ENCODE data around the gene RAB1B.

RAB1B gene

DNA sequence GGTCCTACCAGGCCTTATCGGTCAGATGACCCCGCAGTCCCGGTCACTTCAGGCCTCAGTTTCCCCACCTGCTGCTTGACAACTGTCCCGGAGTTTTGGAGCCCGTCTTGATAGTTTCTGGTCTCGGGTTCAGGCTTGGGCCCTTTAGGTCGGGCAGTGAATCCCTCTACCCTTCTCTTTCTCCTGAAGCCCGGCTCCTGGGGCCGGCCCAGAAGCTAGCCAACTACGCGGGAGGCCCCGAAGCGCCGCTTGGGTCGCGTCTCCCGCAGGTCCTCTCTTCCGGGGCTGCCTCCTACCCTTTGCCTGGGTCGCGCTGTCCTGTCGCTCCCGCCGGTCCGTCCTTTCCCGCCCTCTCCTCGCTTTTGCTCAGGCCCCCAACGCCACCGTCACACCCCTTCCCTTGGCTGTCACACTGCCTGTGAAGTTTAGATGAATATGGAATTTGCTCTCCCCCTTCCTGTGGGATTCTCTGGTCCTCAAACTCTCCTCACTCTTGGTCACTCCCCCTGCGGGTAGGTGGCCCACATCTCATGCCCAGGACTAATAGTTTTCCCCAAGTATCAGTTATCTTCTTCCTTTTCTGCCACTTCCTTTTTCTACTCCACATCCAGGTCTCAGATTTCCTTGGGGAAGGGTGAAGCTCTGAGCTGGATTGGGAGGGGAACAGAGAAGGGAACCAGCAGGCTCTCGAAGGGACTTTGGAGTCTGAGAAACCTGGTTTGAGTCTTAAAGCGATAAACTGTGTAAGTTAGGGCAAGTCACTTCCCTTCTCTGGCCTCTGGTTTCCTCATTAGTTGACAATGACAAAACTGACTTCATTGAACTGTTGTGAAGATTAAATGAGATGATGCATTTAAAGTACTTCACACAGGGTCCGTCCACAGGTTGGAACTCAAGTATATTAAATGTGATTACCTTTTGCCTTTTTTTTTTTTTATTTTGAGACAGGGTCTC lies 790 bp downstream of the RAB1B start:
- peaks cover 5% of the 10 kb centered on the region for H4K20me1 ChIP-seq (ENCODE audit: control insufficient read depth, insufficient read depth, low read depth, low read length)
- H3K79me2 ChIP-seq (ENCODE audit: control insufficient read depth, low read length): peaks cover 26% of the 10 kb centered on the region
- H3F3A ChIP-seq (ENCODE audit: control insufficient read depth, insufficient read depth): peaks cover 5% of the 10 kb centered on the region
- TF ChIP-seq EZH2phosphoT487 (IDR thresholded peaks at IDR 0.05; ENCODE audit: borderline replicate concordance, low read length): no peak
- TF ChIP-seq, protein P1, sequence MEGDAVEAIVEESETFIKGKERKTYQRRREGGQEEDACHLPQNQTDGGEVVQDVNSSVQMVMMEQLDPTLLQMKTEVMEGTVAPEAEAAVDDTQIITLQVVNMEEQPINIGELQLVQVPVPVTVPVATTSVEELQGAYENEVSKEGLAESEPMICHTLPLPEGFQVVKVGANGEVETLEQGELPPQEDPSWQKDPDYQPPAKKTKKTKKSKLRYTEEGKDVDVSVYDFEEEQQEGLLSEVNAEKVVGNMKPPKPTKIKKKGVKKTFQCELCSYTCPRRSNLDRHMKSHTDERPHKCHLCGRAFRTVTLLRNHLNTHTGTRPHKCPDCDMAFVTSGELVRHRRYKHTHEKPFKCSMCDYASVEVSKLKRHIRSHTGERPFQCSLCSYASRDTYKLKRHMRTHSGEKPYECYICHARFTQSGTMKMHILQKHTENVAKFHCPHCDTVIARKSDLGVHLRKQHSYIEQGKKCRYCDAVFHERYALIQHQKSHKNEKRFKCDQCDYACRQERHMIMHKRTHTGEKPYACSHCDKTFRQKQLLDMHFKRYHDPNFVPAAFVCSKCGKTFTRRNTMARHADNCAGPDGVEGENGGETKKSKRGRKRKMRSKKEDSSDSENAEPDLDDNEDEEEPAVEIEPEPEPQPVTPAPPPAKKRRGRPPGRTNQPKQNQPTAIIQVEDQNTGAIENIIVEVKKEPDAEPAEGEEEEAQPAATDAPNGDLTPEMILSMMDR (IDR thresholded peaks at IDR 0.05; ENCODE audit: low read depth, low read length, poor library complexity, severe bottlenecking): peak; percentile 38
- peak overlapping the region; percentile 82 for H3K27ac ChIP-seq (ENCODE audit: low read depth, low read length)
- H3K9me2 ChIP-seq (replicated peaks; ENCODE audit: control insufficient read depth, low read length): no peaks in the 10 kb centered on the region
- peak overlapping the region; percentile 64 for H3K4me2 ChIP-seq (ENCODE audit: low read length)
- H3K36me3 ChIP-seq (ENCODE audit: control insufficient read depth, low read length): peaks cover 72% of the 10 kb centered on the region
- H3K9me3 ChIP-seq (ENCODE audit: control insufficient read depth, insufficient read depth, low read length): no peaks in the 10 kb centered on the region
- no peaks in the 10 kb centered on the region for H3K27me3 ChIP-seq (ENCODE audit: control insufficient read depth, low read length)
- H3K4me1 ChIP-seq (ENCODE audit: control insufficient read depth, low read length): peaks cover 20% of the 10 kb centered on the region
- peak overlapping the region; percentile 96 for H3K4me3 ChIP-seq (ENCODE audit: low read length)

GRCh38 chr11:66271816-66272215 lies 3.4 kb downstream of the RAB1B start:
- Histone ChIP-seq H3K27ac (ENCODE audit: low read depth, low read length) (no peak overlapping the region), H4K20me1 (ENCODE audit: control insufficient read depth, insufficient read depth, low read depth, low read length) (peaks cover 5% of the 10 kb centered on the region), H3K27me3 (ENCODE audit: control insufficient read depth, low read length) (no peaks in the 10 kb centered on the region), H3K9me3 (ENCODE audit: control insufficient read depth, insufficient read depth, low read length) (no peaks in the 10 kb centered on the region), H3K9me2 (replicated peaks; ENCODE audit: control insufficient read depth, low read length) (no peaks in the 10 kb centered on the region), H3F3A (ENCODE audit: control insufficient read depth, insufficient read depth) (peaks cover 5% of the 10 kb centered on the region), H3K4me3 (ENCODE audit: low read length) (no peak overlapping the region), H3K4me1 (ENCODE audit: control insufficient read depth, low read length) (peaks cover 20% of the 10 kb centered on the region), H3K79me2 (ENCODE audit: control insufficient read depth, low read length) (peaks cover 26% of the 10 kb centered on the region), H3K4me2 (ENCODE audit: low read length) (no peak overlapping the region), H3K36me3 (ENCODE audit: control insufficient read depth, low read length) (peaks cover 60% of the 10 kb centered on the region)
- TF ChIP-seq, protein P1 (IDR thresholded peaks at IDR 0.05; ENCODE audit: low read depth, low read length, poor library complexity, severe bottlenecking): no peak
- TF ChIP-seq EZH2phosphoT487 (IDR thresholded peaks at IDR 0.05; ENCODE audit: borderline replicate concordance, low read length): no peak

DNA sequence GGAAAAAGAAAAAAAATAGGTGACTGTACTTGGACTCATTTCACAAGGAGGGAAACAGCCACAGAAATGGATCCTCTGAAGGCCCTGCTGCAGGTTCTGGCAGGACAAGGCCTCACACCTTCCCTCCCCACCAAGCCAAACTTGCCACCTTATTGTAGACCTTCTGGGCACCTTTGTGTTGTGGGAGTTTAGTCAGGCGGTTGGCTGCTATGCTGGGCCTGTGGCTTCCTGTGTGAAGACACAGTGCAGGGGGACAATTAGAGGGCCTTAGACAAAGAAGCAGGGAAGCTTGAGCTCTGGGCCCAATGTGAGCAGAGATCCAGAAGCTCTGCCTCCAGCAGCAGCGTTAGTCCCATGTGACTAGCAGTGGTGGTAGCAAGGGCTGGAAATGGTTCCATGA lies 4.2 kb downstream of the RAB1B start:
- peaks cover 18% of the 10 kb centered on the region for H3K4me1 ChIP-seq (ENCODE audit: control insufficient read depth, low read length)

More for the DNA sequence above, 4.2 kb downstream of the RAB1B start:
- Histone ChIP-seq H3K4me3 (ENCODE audit: low read length) (no peak overlapping the region), H3K36me3 (ENCODE audit: control insufficient read depth, low read length) (peaks cover 57% of the 10 kb centered on the region), H3K4me2 (ENCODE audit: low read length) (no peak overlapping the region), H3K9me3 (ENCODE audit: control insufficient read depth, insufficient read depth, low read length) (no peaks in the 10 kb centered on the region), H3K79me2 (ENCODE audit: control insufficient read depth, low read length) (peaks cover 26% of the 10 kb centered on the region), H3K27me3 (ENCODE audit: control insufficient read depth, low read length) (no peaks in the 10 kb centered on the region), H3K27ac (ENCODE audit: low read depth, low read length) (no peak overlapping the region), H4K20me1 (ENCODE audit: control insufficient read depth, insufficient read depth, low read depth, low read length) (peaks cover 5% of the 10 kb centered on the region), H3K9me2 (replicated peaks; ENCODE audit: control insufficient read depth, low read length) (no peaks in the 10 kb centered on the region), H3F3A (ENCODE audit: control insufficient read depth, insufficient read depth) (peaks cover 3% of the 10 kb centered on the region)
- TF ChIP-seq, protein P1 (IDR thresholded peaks at IDR 0.05; ENCODE audit: low read depth, low read length, poor library complexity, severe bottlenecking): no peak
- no peak for TF ChIP-seq EZH2phosphoT487 (IDR thresholded peaks at IDR 0.05; ENCODE audit: borderline replicate concordance, low read length)

Data from DOHH2 (cell line).